HG03175 (cell line): ENCODE data around the gene CIDEA.

Source experiments
- ATAC-seq: cut with Tn5 transposase; IDR thresholded peaks from one replicate; pipeline ENCODE4 v1.9.1; 2021; ENCODE audit warnings: mild to moderate bottlenecking, moderate library complexity; ENCODE audit not compliant: unreplicated experiment

CIDEA gene

DNA sequence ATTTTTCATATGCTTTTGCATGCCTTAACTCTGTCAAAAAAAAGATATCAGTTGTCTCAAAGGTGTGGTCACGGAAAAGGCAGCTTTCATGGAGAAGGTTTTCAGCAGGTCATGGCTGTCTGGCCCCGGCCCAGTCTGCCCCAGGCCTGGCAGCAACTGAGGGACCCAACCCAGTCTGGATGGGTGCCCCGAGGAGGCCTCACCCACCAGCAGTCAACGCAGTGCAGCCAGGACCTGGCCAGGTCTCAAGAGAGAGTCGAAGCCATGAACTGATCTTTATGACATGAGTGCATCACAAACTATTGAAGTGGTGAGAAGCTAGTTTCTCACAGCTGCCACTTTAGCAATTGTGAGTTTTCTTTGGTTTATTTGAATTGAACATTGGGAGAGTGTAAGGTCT, 61.8 kb downstream of the CIDEA start:
- no peak for ATAC-seq

- peak; percentile 41 for ATAC-seq
Observed at GRCh38 chr18:12317664-12318333, 63.6 kb downstream of the CIDEA start.

DNA sequence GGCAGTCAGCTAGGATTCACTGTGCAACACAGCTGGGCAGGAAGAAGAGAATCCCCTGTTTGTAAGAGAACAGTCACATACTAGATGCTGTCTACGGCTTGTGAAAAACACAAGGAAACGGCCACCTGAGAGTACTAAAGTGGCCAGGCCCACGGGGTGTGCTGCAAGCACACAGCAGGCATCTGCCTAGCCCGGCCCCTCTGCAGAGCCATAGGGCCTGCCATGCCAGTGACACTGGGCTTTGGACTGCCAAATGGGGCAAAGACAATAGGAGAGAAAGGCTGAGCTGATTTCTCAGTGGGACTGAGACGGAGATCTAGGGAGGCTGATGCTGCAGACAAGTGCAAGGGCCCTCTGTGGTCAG, 64.2 kb downstream of the CIDEA start:
- ATAC-seq = no peak

DNA sequence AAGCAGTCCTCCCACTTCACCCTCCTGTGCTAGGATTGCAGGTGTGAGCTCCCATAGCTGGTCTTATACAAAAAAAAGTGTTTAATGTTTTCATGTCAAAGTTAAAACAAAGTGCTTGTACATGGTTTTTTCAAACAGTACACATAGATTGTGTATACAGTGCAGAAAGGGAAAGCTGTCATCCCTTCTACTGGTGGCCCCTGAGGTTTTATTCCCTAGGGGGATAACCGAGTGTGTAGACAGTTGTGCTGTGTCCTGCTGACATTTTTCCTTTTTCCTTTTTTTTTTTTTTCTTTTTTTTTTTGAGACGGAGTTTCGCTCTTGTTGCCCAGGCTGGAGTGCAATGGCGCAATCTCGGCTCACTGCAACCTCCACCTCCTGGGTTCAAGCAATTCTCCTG, 64.7 kb downstream of the CIDEA start:
- no peak for ATAC-seq

DNA sequence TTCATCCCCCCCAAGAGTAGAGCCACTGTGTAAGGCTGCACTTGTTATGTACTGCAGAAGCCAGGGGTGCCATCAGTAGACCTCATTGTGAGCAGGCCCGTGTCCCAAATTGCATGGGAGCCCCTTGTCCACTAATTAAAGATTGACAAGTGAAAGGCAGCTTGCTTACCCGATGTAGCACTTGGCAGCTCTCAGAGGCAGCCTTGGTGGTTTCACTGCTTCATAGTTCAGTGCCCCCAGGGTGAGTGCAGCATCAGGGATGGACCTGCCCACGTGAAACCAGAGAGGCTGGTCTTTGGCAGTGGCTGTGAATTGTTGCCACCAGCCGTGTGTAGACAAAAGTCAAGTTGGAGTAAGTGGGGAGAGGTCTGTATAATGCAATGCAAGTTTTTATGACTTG, 67.2 kb downstream of the CIDEA start:
- peak; percentile 86 for ATAC-seq

DNA sequence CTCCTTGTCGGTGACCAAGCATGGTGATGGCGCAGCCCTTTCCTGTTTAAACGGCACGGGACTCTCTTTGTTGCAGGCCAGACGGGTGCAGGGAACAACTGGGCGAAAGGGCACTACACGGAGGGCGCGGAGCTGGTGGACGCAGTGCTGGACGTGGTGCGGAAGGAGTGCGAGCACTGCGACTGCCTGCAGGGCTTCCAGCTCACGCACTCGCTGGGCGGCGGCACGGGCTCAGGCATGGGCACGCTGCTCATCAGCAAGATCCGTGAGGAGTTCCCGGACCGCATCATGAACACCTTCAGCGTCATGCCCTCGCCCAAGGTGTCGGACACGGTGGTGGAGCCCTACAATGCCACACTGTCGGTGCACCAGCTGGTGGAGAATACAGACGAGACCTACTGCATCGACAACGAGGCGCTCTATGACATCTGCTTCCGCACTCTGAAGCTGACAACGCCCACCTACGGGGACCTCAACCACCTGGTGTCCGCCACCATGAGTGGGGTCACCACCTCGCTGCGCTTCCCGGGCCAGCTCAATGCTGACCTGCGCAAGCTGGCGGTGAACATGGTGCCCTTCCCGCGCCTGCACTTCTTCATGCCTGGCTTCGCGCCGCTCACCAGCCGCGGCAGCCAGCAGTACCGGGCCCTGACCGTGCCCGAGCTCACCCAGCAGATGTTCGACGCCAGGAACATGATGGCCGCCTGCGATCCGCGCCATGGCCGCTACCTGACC, 71.0 kb downstream of the CIDEA start:
- no peak for ATAC-seq

- no peak for ATAC-seq
Observed at GRCh38 chr18:12325726-12326245, 71.6 kb downstream of the CIDEA start.

DNA sequence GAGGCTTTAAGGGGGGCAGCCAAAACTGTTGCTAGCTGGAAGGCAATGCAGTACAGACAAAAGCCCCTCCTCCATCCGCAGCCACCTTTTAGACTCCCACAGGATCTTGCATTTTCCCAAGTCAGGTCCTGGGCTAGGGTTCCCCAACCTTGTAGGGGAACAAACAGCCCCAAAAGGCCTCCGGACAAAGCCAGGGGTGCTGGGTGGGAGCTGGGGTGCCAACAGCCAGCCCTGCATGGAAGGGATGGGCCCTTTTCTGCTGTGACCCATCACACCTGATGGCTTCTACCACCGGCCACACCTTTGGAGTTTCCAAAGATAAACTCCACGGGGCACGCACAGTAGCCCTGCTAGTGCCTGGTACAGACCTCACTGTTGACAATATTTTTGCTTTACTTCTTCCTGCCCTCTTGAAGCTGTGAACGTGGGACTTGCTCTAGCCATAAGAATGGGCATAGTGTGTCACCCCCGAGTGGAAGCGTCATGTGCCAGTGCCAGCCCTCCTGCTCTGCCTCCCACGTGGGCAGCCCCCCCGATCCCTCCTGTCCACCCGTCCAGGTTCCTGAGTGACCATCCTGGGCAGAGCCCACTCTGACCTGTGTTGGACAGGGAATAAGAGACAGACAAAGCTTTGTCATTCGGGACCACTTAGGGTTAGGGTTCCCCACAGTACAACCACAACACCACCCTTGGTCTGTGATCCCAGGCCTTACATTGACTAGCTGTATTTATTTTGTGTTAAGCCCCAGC, 72.7 kb downstream of the CIDEA start:
- no peak for ATAC-seq
